Measurements from ENCODE around the gene GSTM4.
"Not testable (repeated sequence)": the region's sequence is repeated elsewhere in the genome, so short reads cannot be mapped to it uniquely, and the experiment has no call there.

GRCh38 chr1:109685399-109685798 is 29.5 kb downstream of the GSTM4 start:
- not testable (repeated sequence) for TF ChIP-seq SPI1 (IDR thresholded peaks at IDR 0.05; ENCODE audit: borderline replicate concordance, low read depth); CTCF (IDR thresholded peaks at IDR 0.05; ENCODE audit: insufficient read depth, low read length)
